22Rv1 (cell line): ENCODE results near the gene CAMK1D.

ENCODE experiments used
- CTCF ChIP-seq: fragments of 450-650 bp; IDR thresholded peaks from 2 replicates; pipeline ENCODE4 v1.5.1; 2017; ENCODE audit warnings: mild to moderate bottlenecking
- ZFX ChIP-seq: fragments of 450-650 bp; IDR thresholded peaks from 2 replicates; pipeline ENCODE4 v1.6.1; 2017; ENCODE audit warnings: antibody characterized with exemption, borderline replicate concordance

DNA sequence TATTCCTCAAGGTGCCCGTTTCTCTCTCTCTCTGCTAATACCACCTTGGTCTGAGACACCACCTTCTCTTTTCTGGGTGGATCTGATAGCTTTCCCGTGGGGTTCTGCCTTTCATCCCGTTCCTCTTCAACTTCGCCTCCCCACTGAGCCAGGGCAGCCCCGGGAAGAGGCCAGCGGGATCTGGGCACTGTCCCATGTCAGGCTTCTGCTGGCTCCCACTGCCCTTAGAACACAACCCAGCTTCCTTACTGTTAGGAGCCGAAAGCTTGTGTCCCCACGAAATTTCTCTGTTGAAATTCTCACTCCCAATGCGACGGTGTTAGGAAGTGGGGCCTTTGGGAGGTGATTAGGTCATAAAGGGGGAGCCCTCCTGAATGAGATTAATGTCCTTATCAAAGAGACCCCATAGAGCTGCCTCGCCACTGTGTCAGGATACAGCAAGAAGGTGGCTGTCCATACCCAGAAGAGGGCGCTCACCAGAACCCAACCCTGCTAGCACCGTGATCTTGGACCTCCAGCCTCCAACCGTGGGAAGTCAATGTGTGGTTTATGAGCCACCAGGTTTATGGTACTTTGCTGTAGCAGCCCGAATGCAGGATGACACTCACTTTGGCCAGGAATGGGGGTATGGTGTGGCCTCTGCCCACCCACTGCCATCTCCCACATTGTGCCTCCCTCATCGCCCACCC lies 79.2 kb downstream of the CAMK1D start:
- TF ChIP-seq CTCF (0 out of 2 replicates have a peak, but pooled peaks have one; percentile 8), ZFX (no peak)
